NCI-H1105 treated with DMSO at 0.1 percent for 48 hours (cell line): Measurements from ENCODE around the gene ATP8B4.
"Not testable (repeated sequence)": the region's sequence is repeated elsewhere in the genome, so short reads cannot be mapped to it uniquely, and the experiment has no call there.

ENCODE experiments used
- DNase-seq: peaks from one replicate; lab custom pipeline; 2025; lab: John Stamatoyannopoulos, UW

Gene ATP8B4

GRCh38 chr15:50107591-50108408 is 11.2 kb downstream of the ATP8B4 start:
- DNase-seq: no peak

- no peak for DNase-seq
These were observed 11.9 kb downstream of the ATP8B4 start for GRCh38 chr15:50107157-50107556.

- no peak for DNase-seq
These were observed 12.6 kb downstream of the ATP8B4 start for GRCh38 chr15:50106457-50106856.

- DNase-seq: no peak
These were observed 18.5 kb downstream of the ATP8B4 start for GRCh38 chr15:50100486-50100885.

GRCh38 chr15:50098545-50098944 is 20.5 kb downstream of the ATP8B4 start:
- DNase-seq: no peak

GRCh38 chr15:50095938-50096821 is 22.9 kb downstream of the ATP8B4 start:
- no peak for DNase-seq

- DNase-seq: not testable (repeated sequence)
These were observed 29.6 kb downstream of the ATP8B4 start for GRCh38 chr15:50089386-50089785.

- DNase-seq: no peak
These were observed 34.1 kb downstream of the ATP8B4 start for GRCh38 chr15:50084932-50085331.

- no peak for DNase-seq
These were observed 35.5 kb downstream of the ATP8B4 start for GRCh38 chr15:50083424-50084025.

- no peak for DNase-seq
These were observed 37.0 kb downstream of the ATP8B4 start for GRCh38 chr15:50082066-50082465.

- DNase-seq: no peak
These were observed 41.4 kb downstream of the ATP8B4 start for GRCh38 chr15:50077651-50078050.

GRCh38 chr15:50077176-50077575 is 41.9 kb downstream of the ATP8B4 start:
- DNase-seq: no peak

GRCh38 chr15:50075319-50075718 is 43.7 kb downstream of the ATP8B4 start:
- no peak for DNase-seq

- DNase-seq: no peak
These were observed 47.3 kb downstream of the ATP8B4 start for GRCh38 chr15:50071551-50072258.

GRCh38 chr15:50068016-50068415 is 51.0 kb downstream of the ATP8B4 start:
- DNase-seq: no peak

- no peak for DNase-seq
These were observed 51.8 kb downstream of the ATP8B4 start for GRCh38 chr15:50067254-50067653.

- no peak for DNase-seq
These were observed 52.4 kb downstream of the ATP8B4 start for GRCh38 chr15:50066666-50067065.

- DNase-seq: no peak
These were observed 52.8 kb downstream of the ATP8B4 start for GRCh38 chr15:50066202-50066601.

- DNase-seq: no peak
These were observed 53.8 kb downstream of the ATP8B4 start for GRCh38 chr15:50065279-50065678.

GRCh38 chr15:50064673-50065072 is 54.4 kb downstream of the ATP8B4 start:
- DNase-seq: no peak

- no peak for DNase-seq
These were observed 55.8 kb downstream of the ATP8B4 start for GRCh38 chr15:50063226-50063625.

- DNase-seq: no peak
These were observed 57.5 kb downstream of the ATP8B4 start for GRCh38 chr15:50061503-50061902.
